HEK293T (cell line): Measurements from ENCODE around the gene KRTAP17-1.

Experiments used
- CTCF ChIA-PET: fragments of 350-600 bp; formaldehyde crosslinking; extraction: SDS; loops from one replicate; lab custom pipeline; 2021; ENCODE audit warnings: antibody characterized with exemption, inconsistent platforms; lab: Yijun Ruan, JAX
- POLR2A ChIA-PET: fragments of 350-600 bp; formaldehyde crosslinking; extraction: SDS; loops from one replicate; lab custom pipeline; 2020; ENCODE audit warnings: antibody characterized with exemption, inconsistent platforms; lab: Yijun Ruan, JAX
- DNase-seq: peaks from one replicate; pipeline ENCODE4 v3.0.0; 2012; ENCODE audit warnings: mixed read lengths; ENCODE audit errors: extremely low spot score
- ARNT ChIP-seq: fragments of 450-650 bp; IDR thresholded peaks from 2 replicates; pipeline ENCODE4 v1.6.1; 2017; ENCODE audit warnings: mild to moderate bottlenecking
- FOXA1 ChIP-seq: fragments of 450-650 bp; IDR thresholded peaks from 2 replicates; pipeline ENCODE4 v1.6.1; 2016; ENCODE audit warnings: mild to moderate bottlenecking

KRTAP17-1 gene

GRCh38 chr17:41265078-41265477 is 50.4 kb downstream of the KRTAP17-1 start, which contains the start of gene KRTAP9-6:
KRTAP9-6 (plus strand) TSS chr17:41265378; CDS start chr17:41265378, 0 bp downstream.
- TF ChIP-seq FOXA1 = no peak
- TF ChIP-seq ARNT = no peak
- POLR2A ChIA-PET = no interaction called here
- DNase-seq = no peak
- CTCF ChIA-PET = no interaction called here
